ENCODE results near the gene ERF. TPM values are rescaled to one million over a fixed set of nuclear protein-coding genes. Genes with fewer than 3 reads are reported as not detected.
"Not testable (repeated sequence)": the region's sequence is repeated elsewhere in the genome, so short reads cannot be mapped to it uniquely, and the experiment has no call there.

The ERF gene
- polyA plus RNA-seq, 1 donor from 2014 or later, result 3.8 TPM

- Histone ChIP-seq H2AFZ (ENCODE audit: low read depth, low read length) (peak overlapping the region; percentile 56), H3K27me3 (ENCODE audit: insufficient read depth, low read depth, low read length) (no peaks in the 10 kb centered on the region), H3K4me3 (ENCODE audit: low read length) (peak overlapping the region; percentile 73), H3K27ac (ENCODE audit: low read length) (peak overlapping the region; percentile 97), H3K9ac (ENCODE audit: low read length) (peak overlapping the region; percentile 83), H3K9me3 (ENCODE audit: low read length) (no peaks in the 10 kb centered on the region), H3K4me2 (ENCODE audit: low read length) (peak overlapping the region; percentile 83), H3F3A (ENCODE audit: insufficient read depth, low read length, poor library complexity, severe bottlenecking) (no peaks in the 10 kb centered on the region), H4K20me1 (ENCODE audit: insufficient read depth) (no peaks in the 10 kb centered on the region), H3K79me2 (replicated peaks; ENCODE audit: insufficient read depth, low read length) (peaks cover 25% of the 10 kb centered on the region), H3K9me2 (ENCODE audit: insufficient read depth, low read length) (no peaks in the 10 kb centered on the region), H3K36me3 (ENCODE audit: insufficient read depth, low read length) (no peaks in the 10 kb centered on the region)
- TF ChIP-seq SMC3 (conservative IDR thresholded peaks at IDR 0.05; ENCODE audit: poor library complexity) (no peak), EP300 (conservative IDR thresholded peaks at IDR 0.05; ENCODE audit: poor library complexity, severe bottlenecking) (no peak), CTCF (IDR thresholded peaks at IDR 0.05; ENCODE audit: poor library complexity, severe bottlenecking) (no peak), RAD21 (conservative IDR thresholded peaks at IDR 0.05) (no peak), REST (IDR thresholded peaks at IDR 0.05; ENCODE audit: borderline replicate concordance) (no peak), TAF1 (IDR thresholded peaks at IDR 0.05; ENCODE audit: low read depth) (no peak), POLR2AphosphoS5 (IDR thresholded peaks at IDR 0.05) (no peak), MXI1 (conservative IDR thresholded peaks at IDR 0.05; ENCODE audit: poor library complexity, severe bottlenecking) (no peak), EZH2 (IDR thresholded peaks at IDR 0.05; ENCODE audit: borderline replicate concordance, insufficient read depth, low read length, poor library complexity, severe bottlenecking) (no peak)
These were observed 12.8 kb upstream of the ERF start for GRCh38 chr19:42267644-42268141.

GRCh38 chr19:42266928-42267603 lies 12.1 kb upstream of the ERF start:
- H3K9ac ChIP-seq (ENCODE audit: low read length), result peak overlapping the region; percentile 83
- H3K4me3 ChIP-seq (ENCODE audit: low read length), result peak overlapping the region; percentile 73
- peak overlapping the region; percentile 97 for H3K27ac ChIP-seq (ENCODE audit: low read length)
- not testable (repeated sequence) for H3K27me3 ChIP-seq (ENCODE audit: insufficient read depth, low read depth, low read length); H4K20me1 ChIP-seq (ENCODE audit: insufficient read depth); H3K36me3 ChIP-seq (ENCODE audit: insufficient read depth, low read length); H3K9me2 ChIP-seq (ENCODE audit: insufficient read depth, low read length); H3K9me3 ChIP-seq (ENCODE audit: low read length); H3K4me2 ChIP-seq (ENCODE audit: low read length); H2AFZ ChIP-seq (ENCODE audit: low read depth, low read length); H3F3A ChIP-seq (ENCODE audit: insufficient read depth, low read length, poor library complexity, severe bottlenecking)
- peaks cover 25% of the 10 kb centered on the region for H3K79me2 ChIP-seq (replicated peaks; ENCODE audit: insufficient read depth, low read length)

- H3K9me3 ChIP-seq (ENCODE audit: low read length), result not testable (repeated sequence)
These were observed 11.2 kb upstream of the ERF start for GRCh38 chr19:42266105-42266504.

More at GRCh38 chr19:42266105-42266504, 11.2 kb upstream of the ERF start:
- not testable (repeated sequence) for H3K4me3 ChIP-seq (ENCODE audit: low read length); H3K9ac ChIP-seq (ENCODE audit: low read length); H3K4me2 ChIP-seq (ENCODE audit: low read length); H3F3A ChIP-seq (ENCODE audit: insufficient read depth, low read length, poor library complexity, severe bottlenecking); H3K9me2 ChIP-seq (ENCODE audit: insufficient read depth, low read length); H3K27me3 ChIP-seq (ENCODE audit: insufficient read depth, low read depth, low read length); H4K20me1 ChIP-seq (ENCODE audit: insufficient read depth); H3K36me3 ChIP-seq (ENCODE audit: insufficient read depth, low read length); H3K27ac ChIP-seq (ENCODE audit: low read length); H2AFZ ChIP-seq (ENCODE audit: low read depth, low read length)
- peaks cover 18% of the 10 kb centered on the region for H3K79me2 ChIP-seq (replicated peaks; ENCODE audit: insufficient read depth, low read length)
